ENCODE measurements around the gene EYA4.

The EYA4 gene

DNA sequence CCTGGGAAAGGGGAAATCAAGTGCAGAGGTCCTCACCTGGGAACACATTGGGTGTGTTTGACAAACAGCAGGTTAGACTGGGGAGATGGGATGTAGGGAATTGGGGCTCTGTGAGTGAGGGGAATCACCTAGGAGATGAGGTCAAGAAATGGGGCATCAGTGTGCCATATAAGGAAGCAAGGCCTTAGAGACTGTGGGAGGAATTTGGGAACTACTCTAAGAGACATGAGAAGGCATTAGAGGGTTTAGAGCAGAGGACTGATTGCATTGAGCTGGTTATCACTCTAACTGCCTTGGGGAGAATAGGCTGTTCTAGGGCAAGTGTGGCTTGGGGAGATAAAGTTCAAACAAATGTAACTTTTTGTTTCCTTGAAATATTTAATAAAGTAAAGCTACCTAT lies 189.9 kb downstream of the EYA4 start:
- H3K27me3 ChIP-seq (ENCODE audit: insufficient read depth, low read length, poor library complexity, severe bottlenecking), result no peaks in the 10 kb centered on the region

DNA sequence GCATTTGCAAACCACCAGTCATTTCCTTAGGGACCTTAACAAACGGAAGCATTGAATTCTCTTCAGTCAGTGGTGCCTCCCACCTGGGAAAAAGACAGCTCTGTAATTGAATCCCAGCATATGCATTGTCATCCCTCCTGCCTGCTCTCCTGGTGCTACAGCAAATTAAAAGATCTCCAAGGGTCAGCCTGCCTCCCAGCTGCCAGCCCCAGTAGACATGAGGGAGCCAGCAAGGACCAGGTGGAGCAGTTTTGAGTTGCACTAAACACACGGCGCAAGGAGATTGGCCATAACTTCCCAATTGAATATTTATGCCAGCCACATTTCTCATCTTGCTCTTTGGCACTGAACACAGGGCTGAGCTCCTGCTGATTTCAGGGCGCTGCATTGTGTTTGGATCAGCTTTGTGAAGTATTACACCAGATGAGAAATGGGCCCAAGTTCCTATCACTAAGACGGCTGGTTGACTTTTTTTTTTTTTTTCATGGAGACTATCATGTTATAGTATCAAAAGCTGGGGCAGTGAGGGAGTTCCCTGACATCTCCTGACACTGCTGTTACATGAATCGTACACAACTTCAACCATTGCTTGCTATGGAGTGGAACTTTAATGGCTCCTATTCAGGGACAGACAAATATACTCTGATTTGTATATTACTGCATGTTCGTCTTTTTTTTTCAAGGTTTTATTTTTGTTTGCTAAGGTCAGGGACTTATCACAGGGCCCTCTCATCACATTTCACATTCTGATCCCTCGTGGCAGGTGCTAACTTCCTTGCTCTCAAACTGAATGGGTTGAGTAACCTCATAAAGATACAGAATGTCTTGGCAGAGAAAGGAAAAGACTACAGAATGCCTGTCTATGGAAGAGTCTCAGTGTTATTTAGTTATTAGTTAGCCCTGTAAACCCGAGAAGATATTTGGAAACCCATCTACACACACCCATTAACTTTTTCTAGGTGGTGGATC lies 191.1 kb downstream of the EYA4 start:
- Histone ChIP-seq H3K27me3 (ENCODE audit: insufficient read depth, low read length, poor library complexity, severe bottlenecking) (no peaks in the 10 kb centered on the region), H3K79me2 (ENCODE audit: insufficient read depth, low read length) (no peaks in the 10 kb centered on the region), H3K4me2 (ENCODE audit: low read depth, low read length, poor library complexity, severe bottlenecking) (no peak overlapping the region), H3K4me3 (ENCODE audit: low read length, poor library complexity, severe bottlenecking) (no peak overlapping the region), H3K9me3 (ENCODE audit: insufficient read depth, low read depth, low read length) (no peaks in the 10 kb centered on the region), H4K20me1 (ENCODE audit: insufficient read depth, low read length, poor library complexity, severe bottlenecking) (no peaks in the 10 kb centered on the region), H3K9ac (ENCODE audit: low read depth, low read length, poor library complexity, severe bottlenecking) (no peak overlapping the region), H3F3A (ENCODE audit: low read depth) (no peaks in the 10 kb centered on the region), H3K4me1 (ENCODE audit: insufficient read depth, low read length, poor library complexity, severe bottlenecking) (no peaks in the 10 kb centered on the region), H3K36me3 (ENCODE audit: insufficient read depth, low read length) (no peaks in the 10 kb centered on the region), H2AFZ (ENCODE audit: low read length) (no peak overlapping the region), H3K9me2 (replicated peaks; ENCODE audit: low read depth, low read length) (no peaks in the 10 kb centered on the region)
- TF ChIP-seq EZH2phosphoT487 (IDR thresholded peaks at IDR 0.05; ENCODE audit: borderline replicate concordance), result no peak
- TF ChIP-seq, protein P1, sequence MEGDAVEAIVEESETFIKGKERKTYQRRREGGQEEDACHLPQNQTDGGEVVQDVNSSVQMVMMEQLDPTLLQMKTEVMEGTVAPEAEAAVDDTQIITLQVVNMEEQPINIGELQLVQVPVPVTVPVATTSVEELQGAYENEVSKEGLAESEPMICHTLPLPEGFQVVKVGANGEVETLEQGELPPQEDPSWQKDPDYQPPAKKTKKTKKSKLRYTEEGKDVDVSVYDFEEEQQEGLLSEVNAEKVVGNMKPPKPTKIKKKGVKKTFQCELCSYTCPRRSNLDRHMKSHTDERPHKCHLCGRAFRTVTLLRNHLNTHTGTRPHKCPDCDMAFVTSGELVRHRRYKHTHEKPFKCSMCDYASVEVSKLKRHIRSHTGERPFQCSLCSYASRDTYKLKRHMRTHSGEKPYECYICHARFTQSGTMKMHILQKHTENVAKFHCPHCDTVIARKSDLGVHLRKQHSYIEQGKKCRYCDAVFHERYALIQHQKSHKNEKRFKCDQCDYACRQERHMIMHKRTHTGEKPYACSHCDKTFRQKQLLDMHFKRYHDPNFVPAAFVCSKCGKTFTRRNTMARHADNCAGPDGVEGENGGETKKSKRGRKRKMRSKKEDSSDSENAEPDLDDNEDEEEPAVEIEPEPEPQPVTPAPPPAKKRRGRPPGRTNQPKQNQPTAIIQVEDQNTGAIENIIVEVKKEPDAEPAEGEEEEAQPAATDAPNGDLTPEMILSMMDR (conservative IDR thresholded peaks at IDR 0.05; ENCODE audit: low read length), result no peak

More for the DNA sequence above, 189.9 kb downstream of the EYA4 start:
- no peaks in the 10 kb centered on the region for H3K79me2 ChIP-seq (ENCODE audit: insufficient read depth, low read length)
- no peak overlapping the region for H3K4me2 ChIP-seq (ENCODE audit: low read depth, low read length, poor library complexity, severe bottlenecking)
- H3K4me1 ChIP-seq (ENCODE audit: insufficient read depth, low read length, poor library complexity, severe bottlenecking), result no peaks in the 10 kb centered on the region
- TF ChIP-seq, protein P1 (conservative IDR thresholded peaks at IDR 0.05; ENCODE audit: low read length), result no peak
- no peak for TF ChIP-seq EZH2phosphoT487 (IDR thresholded peaks at IDR 0.05; ENCODE audit: borderline replicate concordance)
- no peak overlapping the region for H3K9ac ChIP-seq (ENCODE audit: low read depth, low read length, poor library complexity, severe bottlenecking)
- H3K9me3 ChIP-seq (ENCODE audit: insufficient read depth, low read depth, low read length), result no peaks in the 10 kb centered on the region
- H3K36me3 ChIP-seq (ENCODE audit: insufficient read depth, low read length), result no peaks in the 10 kb centered on the region
- H3F3A ChIP-seq (ENCODE audit: low read depth), result no peaks in the 10 kb centered on the region
- H2AFZ ChIP-seq (ENCODE audit: low read length), result no peak overlapping the region
- H4K20me1 ChIP-seq (ENCODE audit: insufficient read depth, low read length, poor library complexity, severe bottlenecking), result no peaks in the 10 kb centered on the region
- no peak overlapping the region for H3K4me3 ChIP-seq (ENCODE audit: low read length, poor library complexity, severe bottlenecking)
- H3K9me2 ChIP-seq (replicated peaks; ENCODE audit: low read depth, low read length), result no peaks in the 10 kb centered on the region

DNA sequence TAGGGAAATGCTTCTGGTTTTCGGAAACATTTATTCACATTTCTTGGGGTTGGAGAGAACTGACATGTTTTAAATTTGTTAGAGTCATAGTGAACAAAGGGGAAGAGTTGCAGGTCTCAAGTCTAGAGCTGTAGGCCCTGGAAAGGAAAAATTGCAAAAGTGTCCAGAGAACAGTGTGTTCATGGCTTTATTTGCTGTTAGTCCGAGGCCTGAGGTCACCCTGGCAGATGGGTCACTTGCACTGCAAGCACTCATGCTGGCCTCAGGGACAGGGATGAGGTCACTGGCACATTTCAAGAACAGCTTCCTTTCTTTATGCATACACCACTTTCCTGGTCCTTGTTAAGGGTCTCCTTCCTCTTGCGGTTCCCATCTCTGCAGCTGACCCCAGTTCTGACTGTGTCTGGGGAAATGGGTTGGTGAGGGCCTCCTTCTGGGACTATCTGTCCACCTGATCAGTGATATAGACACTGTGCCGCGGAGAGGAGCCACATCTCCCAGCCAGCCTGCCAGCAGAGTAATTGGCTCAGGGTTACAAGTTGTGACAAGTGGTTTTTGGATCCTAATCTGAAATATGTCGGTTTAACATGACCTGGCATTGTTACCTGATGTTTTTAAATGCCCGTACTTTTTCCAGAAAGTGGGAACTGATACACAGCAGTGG lies 194.0 kb downstream of the EYA4 start:
- Histone ChIP-seq H3K27me3 (ENCODE audit: insufficient read depth, low read length, poor library complexity, severe bottlenecking) (no peaks in the 10 kb centered on the region), H3K9me3 (ENCODE audit: insufficient read depth, low read depth, low read length) (no peaks in the 10 kb centered on the region), H3K9me2 (replicated peaks; ENCODE audit: low read depth, low read length) (no peaks in the 10 kb centered on the region), H3K4me2 (ENCODE audit: low read depth, low read length, poor library complexity, severe bottlenecking) (no peak overlapping the region), H3K4me1 (ENCODE audit: insufficient read depth, low read length, poor library complexity, severe bottlenecking) (no peaks in the 10 kb centered on the region), H4K20me1 (ENCODE audit: insufficient read depth, low read length, poor library complexity, severe bottlenecking) (no peaks in the 10 kb centered on the region), H3K4me3 (ENCODE audit: low read length, poor library complexity, severe bottlenecking) (no peak overlapping the region), H3K36me3 (ENCODE audit: insufficient read depth, low read length) (no peaks in the 10 kb centered on the region), H2AFZ (ENCODE audit: low read length) (no peak overlapping the region), H3K9ac (ENCODE audit: low read depth, low read length, poor library complexity, severe bottlenecking) (no peak overlapping the region), H3K79me2 (ENCODE audit: insufficient read depth, low read length) (no peaks in the 10 kb centered on the region), H3F3A (ENCODE audit: low read depth) (no peaks in the 10 kb centered on the region)
- no peak for TF ChIP-seq EZH2phosphoT487 (IDR thresholded peaks at IDR 0.05; ENCODE audit: borderline replicate concordance)
- TF ChIP-seq, protein P1 (conservative IDR thresholded peaks at IDR 0.05; ENCODE audit: low read length), result no peak
